Measurements from ENCODE around the gene CERT1.

The CERT1 gene

DNA sequence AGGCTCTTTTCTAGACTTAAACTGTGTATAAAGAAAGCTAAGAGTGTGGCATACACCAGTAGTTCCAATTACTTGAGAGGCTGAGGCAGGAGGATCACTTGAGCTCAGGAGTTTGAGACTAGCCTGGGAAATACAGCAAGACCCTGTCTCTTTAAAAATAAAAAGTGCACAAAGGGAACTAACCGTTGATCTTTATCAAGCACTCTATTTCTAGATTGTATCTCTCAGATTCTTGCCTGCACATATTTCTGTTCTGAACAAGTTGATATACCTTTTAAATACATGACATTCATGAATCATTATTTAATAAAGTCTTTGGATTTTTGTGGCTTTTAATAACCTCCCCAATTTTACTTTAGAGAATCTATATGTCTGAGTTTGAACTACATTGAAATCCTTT lies 127.2 kb downstream of the CERT1 start:
- TF ChIP-seq EZH2phosphoT487 (IDR thresholded peaks at IDR 0.05; ENCODE audit: borderline replicate concordance, low read length) = no peak
- TF ChIP-seq, protein P1, sequence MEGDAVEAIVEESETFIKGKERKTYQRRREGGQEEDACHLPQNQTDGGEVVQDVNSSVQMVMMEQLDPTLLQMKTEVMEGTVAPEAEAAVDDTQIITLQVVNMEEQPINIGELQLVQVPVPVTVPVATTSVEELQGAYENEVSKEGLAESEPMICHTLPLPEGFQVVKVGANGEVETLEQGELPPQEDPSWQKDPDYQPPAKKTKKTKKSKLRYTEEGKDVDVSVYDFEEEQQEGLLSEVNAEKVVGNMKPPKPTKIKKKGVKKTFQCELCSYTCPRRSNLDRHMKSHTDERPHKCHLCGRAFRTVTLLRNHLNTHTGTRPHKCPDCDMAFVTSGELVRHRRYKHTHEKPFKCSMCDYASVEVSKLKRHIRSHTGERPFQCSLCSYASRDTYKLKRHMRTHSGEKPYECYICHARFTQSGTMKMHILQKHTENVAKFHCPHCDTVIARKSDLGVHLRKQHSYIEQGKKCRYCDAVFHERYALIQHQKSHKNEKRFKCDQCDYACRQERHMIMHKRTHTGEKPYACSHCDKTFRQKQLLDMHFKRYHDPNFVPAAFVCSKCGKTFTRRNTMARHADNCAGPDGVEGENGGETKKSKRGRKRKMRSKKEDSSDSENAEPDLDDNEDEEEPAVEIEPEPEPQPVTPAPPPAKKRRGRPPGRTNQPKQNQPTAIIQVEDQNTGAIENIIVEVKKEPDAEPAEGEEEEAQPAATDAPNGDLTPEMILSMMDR (IDR thresholded peaks at IDR 0.05; ENCODE audit: low read depth, low read length, poor library complexity, severe bottlenecking) = no peak
- no peaks in the 10 kb centered on the region for H3K79me2 ChIP-seq (ENCODE audit: control insufficient read depth, low read length)
- H3K36me3 ChIP-seq (ENCODE audit: control insufficient read depth, low read length) = peaks cover 30% of the 10 kb centered on the region

DNA sequence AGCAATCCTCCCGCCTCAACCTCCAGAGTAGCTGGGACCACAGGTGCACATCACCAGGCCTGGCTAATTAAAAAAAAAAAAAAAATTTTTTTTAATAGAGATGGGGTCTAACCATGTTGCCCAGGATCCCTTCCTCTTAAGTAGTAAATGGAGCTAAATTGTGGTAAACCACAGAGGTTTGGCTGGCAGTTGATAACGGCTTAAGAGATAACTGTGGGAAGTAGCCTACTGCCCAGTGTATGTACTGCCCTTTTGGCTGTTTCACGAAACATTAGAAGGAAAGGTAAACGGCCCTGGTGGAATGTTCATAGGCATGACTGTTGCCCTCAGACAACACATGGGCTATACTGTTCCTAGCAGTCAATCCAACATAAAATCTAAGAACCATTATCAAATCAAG lies 130.0 kb downstream of the CERT1 start:
- H3K79me2 ChIP-seq (ENCODE audit: control insufficient read depth, low read length) = no peaks in the 10 kb centered on the region
- no peaks in the 10 kb centered on the region for H3K9me3 ChIP-seq (ENCODE audit: control insufficient read depth, insufficient read depth, low read length)
- H3K4me2 ChIP-seq (ENCODE audit: low read length) = no peak overlapping the region
- H3K4me3 ChIP-seq (ENCODE audit: low read length) = no peak overlapping the region
- no peaks in the 10 kb centered on the region for H3K9me2 ChIP-seq (replicated peaks; ENCODE audit: control insufficient read depth, low read length)
- H4K20me1 ChIP-seq (ENCODE audit: control insufficient read depth, insufficient read depth, low read depth, low read length) = no peaks in the 10 kb centered on the region
- H3K36me3 ChIP-seq (ENCODE audit: control insufficient read depth, low read length) = peaks cover 35% of the 10 kb centered on the region
- H3F3A ChIP-seq (ENCODE audit: control insufficient read depth, insufficient read depth) = no peaks in the 10 kb centered on the region
- H3K4me1 ChIP-seq (ENCODE audit: control insufficient read depth, low read length) = no peaks in the 10 kb centered on the region
- no peak overlapping the region for H3K27ac ChIP-seq (ENCODE audit: low read depth, low read length)
- no peak for TF ChIP-seq EZH2phosphoT487 (IDR thresholded peaks at IDR 0.05; ENCODE audit: borderline replicate concordance, low read length)
- TF ChIP-seq, protein P1 (IDR thresholded peaks at IDR 0.05; ENCODE audit: low read depth, low read length, poor library complexity, severe bottlenecking) = no peak
- no peaks in the 10 kb centered on the region for H3K27me3 ChIP-seq (ENCODE audit: control insufficient read depth, low read length)

More for the DNA sequence above, 127.2 kb downstream of the CERT1 start:
- Histone ChIP-seq H3K4me2 (ENCODE audit: low read length) (no peak overlapping the region), H3K4me1 (ENCODE audit: control insufficient read depth, low read length) (no peaks in the 10 kb centered on the region), H3K4me3 (ENCODE audit: low read length) (no peak overlapping the region), H3K9me3 (ENCODE audit: control insufficient read depth, insufficient read depth, low read length) (no peaks in the 10 kb centered on the region), H3K9me2 (replicated peaks; ENCODE audit: control insufficient read depth, low read length) (no peaks in the 10 kb centered on the region), H3F3A (ENCODE audit: control insufficient read depth, insufficient read depth) (no peaks in the 10 kb centered on the region), H3K27ac (ENCODE audit: low read depth, low read length) (no peak overlapping the region), H4K20me1 (ENCODE audit: control insufficient read depth, insufficient read depth, low read depth, low read length) (no peaks in the 10 kb centered on the region), H3K27me3 (ENCODE audit: control insufficient read depth, low read length) (no peaks in the 10 kb centered on the region)

DNA sequence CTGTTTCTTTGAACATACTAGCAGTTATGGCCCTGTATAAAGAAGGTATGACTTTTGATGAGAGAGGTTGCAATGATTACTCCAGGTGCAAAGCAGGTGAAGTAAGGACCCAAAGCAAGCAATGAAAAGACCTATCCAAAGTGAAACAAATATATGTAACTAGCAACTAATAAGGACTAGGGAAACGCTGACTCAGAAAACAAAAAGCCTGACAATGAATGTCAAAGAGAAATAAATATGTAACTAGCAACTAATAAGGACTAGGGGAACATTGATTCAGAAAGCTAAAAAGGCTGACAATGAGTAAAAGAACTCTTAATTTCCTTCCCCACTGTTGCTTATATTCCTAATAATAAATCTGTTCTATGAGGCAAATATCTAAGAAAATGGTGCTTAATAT lies 131.3 kb downstream of the CERT1 start:
- Histone ChIP-seq H3K36me3 (ENCODE audit: control insufficient read depth, low read length) (peaks cover 35% of the 10 kb centered on the region), H3K79me2 (ENCODE audit: control insufficient read depth, low read length) (no peaks in the 10 kb centered on the region), H3F3A (ENCODE audit: control insufficient read depth, insufficient read depth) (no peaks in the 10 kb centered on the region), H3K4me3 (ENCODE audit: low read length) (no peak overlapping the region), H4K20me1 (ENCODE audit: control insufficient read depth, insufficient read depth, low read depth, low read length) (no peaks in the 10 kb centered on the region), H3K27ac (ENCODE audit: low read depth, low read length) (no peak overlapping the region), H3K9me3 (ENCODE audit: control insufficient read depth, insufficient read depth, low read length) (no peaks in the 10 kb centered on the region), H3K4me1 (ENCODE audit: control insufficient read depth, low read length) (no peaks in the 10 kb centered on the region), H3K27me3 (ENCODE audit: control insufficient read depth, low read length) (no peaks in the 10 kb centered on the region), H3K4me2 (ENCODE audit: low read length) (no peak overlapping the region), H3K9me2 (replicated peaks; ENCODE audit: control insufficient read depth, low read length) (no peaks in the 10 kb centered on the region)
- TF ChIP-seq EZH2phosphoT487 (IDR thresholded peaks at IDR 0.05; ENCODE audit: borderline replicate concordance, low read length) = no peak
- TF ChIP-seq, protein P1 (IDR thresholded peaks at IDR 0.05; ENCODE audit: low read depth, low read length, poor library complexity, severe bottlenecking) = no peak
